GF-D8 (cell line): ENCODE results near the gene PDE4D.
"Not testable (repeated sequence)": the region's sequence is repeated elsewhere in the genome, so short reads cannot be mapped to it uniquely, and the experiment has no call there.

Experiments
- DNase-seq: peaks from one replicate; lab custom pipeline; 2025; lab: John Stamatoyannopoulos, UW

The PDE4D gene

GRCh38 chr5:59071755-59072549, 821.6 kb downstream of the PDE4D start:
- no peak for DNase-seq

- DNase-seq: no peak
Measured at GRCh38 chr5:59069438-59070079, 824.0 kb downstream of the PDE4D start.

- DNase-seq: no peak
Measured at GRCh38 chr5:59067956-59068656, 825.4 kb downstream of the PDE4D start.

GRCh38 chr5:59066367-59067163, 827.0 kb downstream of the PDE4D start:
- DNase-seq: no peak

- DNase-seq: no peak
Measured at GRCh38 chr5:59065554-59065953, 828.0 kb downstream of the PDE4D start.

GRCh38 chr5:59064293-59064692, 829.2 kb downstream of the PDE4D start:
- DNase-seq: no peak

GRCh38 chr5:59062986-59063683, 830.4 kb downstream of the PDE4D start:
- no peak for DNase-seq

GRCh38 chr5:59061377-59061776, 832.1 kb downstream of the PDE4D start:
- no peak for DNase-seq

- no peak for DNase-seq
Measured at GRCh38 chr5:59058969-59059687, 834.4 kb downstream of the PDE4D start.

GRCh38 chr5:59058237-59058636, 835.3 kb downstream of the PDE4D start:
- DNase-seq: no peak

GRCh38 chr5:59056599-59056998, 836.9 kb downstream of the PDE4D start:
- not testable (repeated sequence) for DNase-seq

- DNase-seq: no peak
Measured at GRCh38 chr5:59055745-59056448, 837.6 kb downstream of the PDE4D start.

GRCh38 chr5:59054963-59055528, 838.5 kb downstream of the PDE4D start:
- no peak for DNase-seq

- DNase-seq: no peak
Measured at GRCh38 chr5:59051951-59052350, 841.6 kb downstream of the PDE4D start.

- no peak for DNase-seq
Measured at GRCh38 chr5:59049095-59049494, 844.4 kb downstream of the PDE4D start.

- DNase-seq: no peak
Measured at GRCh38 chr5:59042201-59043055, 851.1 kb downstream of the PDE4D start.

GRCh38 chr5:59041355-59041754, 852.2 kb downstream of the PDE4D start:
- DNase-seq: no peak

GRCh38 chr5:59040804-59041201, 852.7 kb downstream of the PDE4D start:
- DNase-seq: no peak
